Ovary (tissue), 9 donors: ENCODE data around the gene COX14. TPM values are rescaled to one million over a fixed set of nuclear protein-coding genes. Genes with fewer than 3 reads are reported as not detected.
"Not testable (repeated sequence)": the region's sequence is repeated elsewhere in the genome, so short reads cannot be mapped to it uniquely, and the experiment has no call there.

Source experiments
- DNase-seq, 5 donors: peaks; one replicate each; pipeline ENCODE4 v3.0.0-alpha.2; 2019 to 2020
- H3K27ac ChIP-seq, 2 donors: fragments of 200-600 bp; one replicate each; pipeline versions ENCODE4 v1.5.1 to v1.8.0; 2019 to 2022
- H3K27me3 ChIP-seq: fragments of 200-600 bp; one replicate; pipeline ENCODE4 v1.8.0; 2022
- H3K36me3 ChIP-seq: fragments of 200-600 bp; sonication (generic); one replicate; pipeline ENCODE4 v1.5.1; 2019
- H3K4me1 ChIP-seq: one replicate; pipeline ENCODE4 v1.8.1; 2013; ENCODE audit warnings: mild to moderate bottlenecking, moderate library complexity; ENCODE audit not compliant: insufficient read depth
- H3K4me3 ChIP-seq: fragments of 200-600 bp; sonication (generic); one replicate; pipeline ENCODE4 v1.5.1; 2017
- H3K9me3 ChIP-seq, 2 donors: fragments of 200-600 bp in 1 of 2; sonication (generic) in 1 of 2; one replicate each; pipeline versions ENCODE4 v1.5.1 to v1.8.1; 2013 to 2019; ENCODE audit warnings: mild to moderate bottlenecking in 1 of 2, moderate library complexity in 1 of 2
- CTCF ChIP-seq, 3 donors: fragments of 450-650 bp in 2 of 3; fragments of 200-600 bp in 1 of 3; IDR thresholded peaks; one replicate each; pipeline versions ENCODE4 v1.5.1 to v1.8.0; 2016 to 2022; ENCODE audit warnings: antibody characterized with exemption in 3 of 3, mild to moderate bottlenecking in 1 of 3
- EP300 ChIP-seq: sonication (generic); formaldehyde crosslinking; IDR thresholded peaks from one replicate; pipeline ENCODE4 v1.6.1; 2017; ENCODE audit warnings: antibody characterized with exemption
- POLR2A ChIP-seq: fragments of 450-650 bp; IDR thresholded peaks from one replicate; pipeline ENCODE4 v1.6.1; 2017; ENCODE audit warnings: antibody characterized with exemption, mild to moderate bottlenecking, moderate library complexity
- WGBS, 3 donors: extraction: QIAGEN DNeasy Blood & Tissue Kit in 1 of 3; methylation state at CpG; one replicate each; pipeline versions ENCODE4 v1.1.5 to v1.1.7; 2013 to 2017; 5-methylcytosine and 5-hydroxymethylcytosine counted together
- intact Hi-C, 4 donors: fragments of 100-400 bp; cut with DNase I; formaldehyde crosslinking; loops; one replicate each; pipeline versions ENCODE4 v1.11.0 to v1.15.1; 2022 to 2023
- polyA plus RNA-seq, 2 donors: library from polyadenylated mRNA; stranded (reverse); fragments of 200-250 nt in 1 of 2; fragments of 350-450 nt in 1 of 2; fragmentation: Illumina TruSeq in 1 of 2; extraction: RNeasy Lipid Tissue Mini Kit (QIAGEN cat#74804) in 1 of 2; gene quantifications; one replicate each; pipeline ENCODE4 v1.2.3, GENCODE V29; 2013 to 2014
- total RNA-seq, 7 donors: library from RNA; depleted of rRNA in 2 of 7; stranded (reverse); fragments of >200 nt in 2 of 7; fragmentation: NEBNext Ultra II Directional in 3 of 7; extraction: Animal tissue kit (Norgen Biotek cat#: 25700) in 3 of 7; gene quantifications; one replicate each; pipeline versions ENCODE4 v1.1.0 to v1.2.4, GENCODE V29; 2016 to 2023
- donor health status: DM: no; HTN: no; CAD: no; lungs with moderate emphysema.
- donor health status: DM: no; HTN: no; CAD: no.
- donor health status: Bipolar disorder and iron deficiency.
- donor health status: DM: yes; HTN: yes; CAD: no.
- donor health status: DM: no; HTN: no; CAD: no.
- donor health status: DM: yes; HTN: yes; CAD: no.

The COX14 gene
- total and polyA plus RNA-seq, 9 donors = 37.5 to 85.4 (median 46.4) TPM

GRCh38 chr12:50142993-50143392 lies 31.0 kb downstream of the COX14 start:
- DNase-seq = no peak
- H3K4me3 ChIP-seq = no peak overlapping the region
- H3K9me3 ChIP-seq = no peaks in the 10 kb centered on the region
- H3K27me3 ChIP-seq = no peaks in the 10 kb centered on the region
- intact Hi-C loops = no loop called here
- WGBS, 3 donors = 83 to 93% (median 89%) methylated on average over 8 of the region's 8 CpGs
- no peak overlapping the region for H3K27ac ChIP-seq
- no peaks in the 10 kb centered on the region for H3K4me1 ChIP-seq
- no peaks in the 10 kb centered on the region for H3K36me3 ChIP-seq
- TF ChIP-seq POLR2A (no peak), EP300 (no peak), CTCF (IDR thresholded peaks at IDR 0.05) (no peak)

GRCh38 chr12:50145439-50145838 lies 33.4 kb downstream of the COX14 start:
- WGBS, 3 donors = 33 to 49% (median 47%) methylated on average over 2 of the region's 2 CpGs

GRCh38 chr12:50147281-50147680 lies 35.2 kb downstream of the COX14 start:
- WGBS, 3 donors = 94 to 98% (median 96%) methylated on average over 4 of the region's 4 CpGs
- H3K36me3 ChIP-seq = no peaks in the 10 kb centered on the region
- no peaks in the 10 kb centered on the region for H3K27me3 ChIP-seq
- H3K4me1 ChIP-seq = peaks cover 4% of the 10 kb centered on the region
- no peak for DNase-seq
- no peak overlapping the region for H3K27ac ChIP-seq
- intact Hi-C loops = no loop called here
- TF ChIP-seq POLR2A (no peak), CTCF (IDR thresholded peaks at IDR 0.05) (no peak), EP300 (no peak)
- H3K9me3 ChIP-seq = no peaks in the 10 kb centered on the region
- no peak overlapping the region for H3K4me3 ChIP-seq

More at GRCh38 chr12:50145439-50145838, 33.4 kb downstream of the COX14 start:
- H3K27ac ChIP-seq = no peak overlapping the region
- intact Hi-C loops = no loop called here
- H3K9me3 ChIP-seq = no peaks in the 10 kb centered on the region
- no peak for TF ChIP-seq EP300
- no peak for TF ChIP-seq POLR2A
- no peak for TF ChIP-seq CTCF (IDR thresholded peaks at IDR 0.05)
- H3K4me3 ChIP-seq = no peak overlapping the region
- H3K36me3 ChIP-seq = no peaks in the 10 kb centered on the region
- H3K27me3 ChIP-seq = no peaks in the 10 kb centered on the region
- no peak for DNase-seq
- H3K4me1 ChIP-seq = no peaks in the 10 kb centered on the region

GRCh38 chr12:50148011-50148410 lies 36.0 kb downstream of the COX14 start:
- H3K4me1 ChIP-seq, H3K36me3 ChIP-seq, H3K4me3 ChIP-seq, intact Hi-C loops, DNase-seq, H3K27ac ChIP-seq, H3K27me3 ChIP-seq, H3K9me3 ChIP-seq: not testable (repeated sequence)
- WGBS, 3 donors = 77 to 80% (median 79%) methylated on average over 6 of the region's 6 CpGs

GRCh38 chr12:50149311-50149710 lies 37.3 kb downstream of the COX14 start:
- no peak for DNase-seq
- TF ChIP-seq POLR2A (no peak), CTCF (IDR thresholded peaks at IDR 0.05) (no peak), EP300 (no peak)
- H3K36me3 ChIP-seq = no peaks in the 10 kb centered on the region
- intact Hi-C loops = no loop called here
- no peaks in the 10 kb centered on the region for H3K9me3 ChIP-seq
- no peak overlapping the region for H3K27ac ChIP-seq
- H3K4me3 ChIP-seq = no peak overlapping the region
- no peaks in the 10 kb centered on the region for H3K27me3 ChIP-seq
- 80 to 90% (median 81%) methylated on average over 3 of the region's 3 CpGs for WGBS, 3 donors
- H3K4me1 ChIP-seq = peaks cover 4% of the 10 kb centered on the region
